HCT116 (cell line): ENCODE data around the gene VTI1B.

Source experiments
- CTCF ChIP-seq, 3 experiments: fragments of 200-600 bp in 1 of 3; sonication (generic) in 1 of 3; IDR thresholded peaks in 2 of 3; conservative IDR thresholded peaks in 1 of 3; 2 replicates each; pipeline ENCODE4 v1.5.1; 2012 to 2017; ENCODE audit warnings: low read depth in 2 of 3, low read length in 2 of 3, antibody characterized with exemption in 1 of 3, borderline replicate concordance in 1 of 3, control low read depth in 1 of 3, mild to moderate bottlenecking in 1 of 3, mixed read lengths in 1 of 3, mixed run types in 1 of 3, moderate library complexity in 1 of 3; ENCODE audit not compliant: insufficient read depth in 1 of 3
- EGR1 ChIP-seq: IDR thresholded peaks from 2 replicates; pipeline ENCODE4 v1.6.1; 2012; ENCODE audit warnings: low read depth
- ELF1 ChIP-seq: IDR thresholded peaks from 2 replicates; pipeline ENCODE4 v1.6.1; 2012; ENCODE audit warnings: low read depth, borderline replicate concordance
- EZH2 ChIP-seq: fragments of 200-600 bp; sonication (generic); IDR thresholded peaks from 2 replicates; pipeline ENCODE4 v1.6.1; 2017; ENCODE audit warnings: antibody characterized with exemption, mixed run types
- FOSL1 ChIP-seq: IDR thresholded peaks from 2 replicates; pipeline ENCODE4 v1.6.1; 2012; ENCODE audit warnings: low read depth
- MAX ChIP-seq: IDR thresholded peaks from 2 replicates; pipeline ENCODE4 v1.6.1; 2012
- POLR2A ChIP-seq: IDR thresholded peaks from 2 replicates; pipeline ENCODE4 v1.7.0; 2011; ENCODE audit warnings: borderline replicate concordance; ENCODE audit not compliant: insufficient read depth, insufficient read length; ENCODE audit errors: extremely low read depth
- POLR2AphosphoS5 ChIP-seq: IDR thresholded peaks from 2 replicates; pipeline ENCODE4 v1.6.1; 2011; ENCODE audit warnings: mild to moderate bottlenecking, low read depth, low read length, moderate library complexity
- RAD21 ChIP-seq: IDR thresholded peaks from 2 replicates; pipeline ENCODE4 v1.6.1; 2012; ENCODE audit warnings: low read depth, mild to moderate bottlenecking
- TCF7L2 ChIP-seq: IDR thresholded peaks from 2 replicates; pipeline ENCODE4 v1.7.0; 2011; ENCODE audit warnings: borderline replicate concordance, inconsistent platforms; ENCODE audit not compliant: insufficient read depth, insufficient read length; ENCODE audit errors: extremely low read depth
- ZBTB33 ChIP-seq: IDR thresholded peaks from 2 replicates; pipeline ENCODE4 v1.6.1; 2011; ENCODE audit warnings: mild to moderate bottlenecking, low read length, moderate library complexity; ENCODE audit not compliant: insufficient replicate concordance; ENCODE audit errors: extremely low read depth
- ZNF274 ChIP-seq: fragments of 200-500 bp; sonication (Bioruptor generic); IDR thresholded peaks from 2 replicates; pipeline ENCODE4 v1.6.1; 2014; ENCODE audit warnings: mild to moderate bottlenecking, low read depth, low read length, inconsistent platforms

- TF ChIP-seq TCF7L2: peak; percentile 66
- TF ChIP-seq CTCF (IDR thresholded peaks at IDR 0.05 in 2 of 3, conservative IDR thresholded peaks at IDR 0.05 in 1 of 3; ENCODE audit: borderline replicate concordance in 1 of 3, insufficient read depth in 1 of 3, low read depth in 2 of 3, low read length in 2 of 3): no peak
- no peak for TF ChIP-seq POLR2A
- no peak for TF ChIP-seq MAX
- no peak for TF ChIP-seq ELF1
- no peak for TF ChIP-seq RAD21
- no peak for TF ChIP-seq ZBTB33
- no peak for TF ChIP-seq ZNF274
- TF ChIP-seq POLR2AphosphoS5: no peak
- no peak for TF ChIP-seq EGR1
- TF ChIP-seq FOSL1: no peak
- TF ChIP-seq EZH2: no peak
Observed at GRCh38 chr14:67623114-67623513, 51.3 kb downstream of the VTI1B start.
